ENCODE measurements around the gene R3HDM1.
"Not testable (repeated sequence)": the region's sequence is repeated elsewhere in the genome, so short reads cannot be mapped to it uniquely, and the experiment has no call there.

Gene R3HDM1

GRCh38 chr2:135647836-135648579 lies 116.7 kb downstream of the R3HDM1 start:
- no peak for DNase-seq

DNA sequence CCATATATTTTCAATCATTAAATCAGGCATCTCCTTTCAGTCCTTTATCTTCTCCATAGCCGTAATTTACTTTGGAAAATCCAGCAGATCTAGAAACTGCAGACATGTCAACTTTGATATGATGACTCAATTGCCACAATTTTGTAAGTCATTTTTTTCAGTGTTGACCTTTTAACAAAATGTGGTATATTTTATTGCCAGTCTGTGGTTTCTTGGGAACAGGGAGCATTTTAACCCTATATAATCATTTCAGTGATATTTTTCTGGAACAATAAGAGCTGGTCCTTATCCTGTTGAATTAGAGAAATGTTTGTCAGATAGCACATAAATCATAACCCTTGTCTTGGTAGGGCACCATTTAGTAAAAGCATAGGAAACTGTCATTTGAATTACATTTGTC lies 119.4 kb downstream of the R3HDM1 start:
- no peak for DNase-seq

- DNase-seq: no peak
These were observed 120.4 kb downstream of the R3HDM1 start for GRCh38 chr2:135651717-135652116.

DNA sequence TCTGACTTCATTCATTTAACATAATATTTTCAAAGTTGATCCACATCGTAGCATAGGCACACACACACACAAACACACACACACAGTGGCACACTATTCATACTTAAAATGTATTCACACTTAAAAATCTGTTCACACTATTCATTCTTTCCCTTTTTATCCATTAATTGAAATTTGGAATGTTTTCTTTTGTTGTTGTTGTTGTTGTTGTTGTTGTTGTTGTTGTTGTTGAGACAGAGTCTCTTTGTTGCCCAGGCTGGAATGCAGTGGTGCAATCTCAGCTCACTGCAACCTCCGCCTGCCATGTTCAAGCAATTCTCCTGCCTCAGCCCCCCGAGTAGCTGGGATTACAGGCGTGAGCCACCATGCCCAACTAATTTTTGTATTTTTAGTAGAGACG lies 123.0 kb downstream of the R3HDM1 start:
- not testable (repeated sequence) for DNase-seq

GRCh38 chr2:135657806-135658582 lies 126.7 kb downstream of the R3HDM1 start:
- DNase-seq: no peak

DNA sequence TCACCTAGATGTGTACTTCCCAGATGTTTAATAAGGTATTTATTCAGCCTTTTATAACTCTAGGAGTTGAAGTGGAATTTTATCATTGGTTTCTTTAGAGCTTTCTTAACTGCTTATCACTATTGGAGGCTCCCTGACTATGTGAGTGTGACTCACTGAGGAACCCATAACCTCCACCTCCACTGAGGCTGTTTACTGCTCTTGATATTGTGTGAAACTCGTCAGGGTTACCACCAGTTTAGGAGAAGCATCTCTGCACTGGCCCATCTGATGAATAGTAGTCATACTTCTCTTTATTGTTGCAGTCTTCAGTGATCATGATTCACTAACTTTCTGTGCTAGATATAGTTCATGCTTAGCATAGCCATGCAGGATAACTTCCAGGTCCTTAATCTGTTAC lies 130.8 kb downstream of the R3HDM1 start:
- DNase-seq: no peak

DNA sequence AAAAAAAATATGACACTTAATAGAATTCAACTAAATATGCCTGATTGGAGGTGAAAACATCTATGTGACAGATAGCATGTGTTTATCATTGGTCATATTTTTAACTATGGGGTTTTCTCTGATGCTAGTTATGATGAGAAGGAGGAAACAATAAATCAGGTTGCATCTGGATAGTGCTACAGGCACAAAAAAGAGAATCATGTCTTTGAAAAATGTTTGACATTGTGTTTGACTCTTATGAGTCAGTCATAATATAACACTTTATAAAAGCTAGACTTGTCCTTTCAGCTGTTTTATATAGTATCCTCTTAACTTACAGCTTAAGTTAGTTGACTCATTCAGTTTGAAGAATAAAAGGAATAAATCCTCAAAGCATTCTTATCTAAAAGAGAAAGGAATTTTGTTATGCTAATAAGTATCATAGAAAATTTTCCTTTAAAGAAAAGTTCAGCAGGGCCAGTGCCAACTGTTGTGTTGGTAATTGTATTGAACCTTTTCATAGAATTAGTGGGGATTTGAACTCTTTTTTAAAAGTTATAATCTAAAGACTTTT lies 131.9 kb downstream of the R3HDM1 start:
- DNase-seq: no peak

- DNase-seq: no peak
These were observed 133.4 kb downstream of the R3HDM1 start for GRCh38 chr2:135664623-135665068.

DNA sequence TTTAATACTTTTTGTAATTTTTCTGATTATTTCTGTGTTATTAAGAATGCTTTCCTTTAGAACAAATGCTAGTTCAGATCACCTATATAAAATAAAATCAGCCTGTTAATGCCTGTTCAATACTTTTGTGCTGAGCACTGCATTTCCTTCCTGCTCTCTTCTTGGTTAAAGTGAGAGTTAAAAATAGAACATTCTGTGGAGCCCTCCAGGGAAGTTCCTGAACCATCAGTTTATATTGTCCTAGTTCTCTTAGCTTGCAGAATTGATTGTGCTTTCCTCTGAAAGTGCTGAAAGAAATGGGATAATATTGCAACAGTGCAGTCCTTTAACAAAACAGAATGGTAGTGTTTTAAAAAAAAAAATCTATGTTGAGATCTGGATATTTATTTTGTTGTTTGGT lies 135.8 kb downstream of the R3HDM1 start:
- DNase-seq: no peak

GRCh38 chr2:135674453-135674852 lies 143.2 kb downstream of the R3HDM1 start:
- no peak for DNase-seq

DNA sequence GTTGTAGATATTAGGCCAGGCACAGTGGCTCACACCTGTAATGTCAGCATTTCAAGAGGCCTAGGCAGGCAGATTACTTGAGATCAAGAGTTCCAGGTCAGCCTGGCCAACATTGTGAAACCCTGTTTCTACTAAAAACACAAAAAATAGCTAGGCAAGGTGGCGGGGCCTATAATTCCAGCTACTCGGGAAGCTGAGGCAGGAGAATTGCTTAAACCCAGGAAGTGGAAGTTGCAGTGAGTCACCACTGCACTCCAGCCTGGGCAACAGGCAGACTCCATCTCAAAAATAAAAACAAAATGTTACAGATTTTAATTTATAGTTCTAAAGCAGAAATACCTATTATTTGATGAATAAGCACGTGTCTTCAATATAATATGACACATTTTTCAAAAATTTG lies 144.7 kb downstream of the R3HDM1 start:
- no peak for DNase-seq

DNA sequence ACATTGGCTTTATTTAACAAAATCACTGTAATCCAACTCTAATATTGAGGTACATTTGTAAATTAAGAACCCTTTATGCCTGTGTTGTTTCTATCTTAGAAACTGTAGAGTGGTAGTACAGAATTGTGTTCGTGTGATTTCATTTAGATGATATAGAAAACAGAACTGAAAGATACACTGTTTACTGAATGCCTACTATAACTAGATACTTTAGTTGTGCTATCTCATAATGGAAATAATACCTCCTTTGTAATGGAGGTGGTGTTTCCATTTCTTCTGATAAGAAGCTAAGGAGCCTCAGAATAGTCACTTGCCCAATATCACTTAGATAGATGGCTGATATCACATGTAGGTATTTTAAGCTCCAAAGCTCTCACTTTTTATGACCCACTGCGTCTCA lies 147.8 kb downstream of the R3HDM1 start:
- no peak for DNase-seq

DNA sequence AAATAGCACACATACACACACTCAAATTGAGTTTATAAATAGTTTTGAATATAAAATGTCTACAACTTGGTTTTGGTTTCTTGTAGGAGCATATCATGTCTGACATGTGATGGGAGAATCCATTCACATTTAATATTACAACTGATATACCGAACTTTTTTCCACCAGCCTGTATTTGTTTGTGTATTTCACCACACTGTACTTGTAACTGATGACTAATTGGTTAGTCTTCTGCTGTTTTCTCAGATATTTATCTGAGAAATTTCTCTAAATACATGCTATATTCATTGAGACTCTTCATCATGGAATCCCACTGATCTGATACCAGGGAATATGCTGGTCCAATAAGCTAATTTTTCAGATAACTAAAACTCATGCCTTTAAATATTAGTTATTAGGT lies 154.1 kb downstream of the R3HDM1 start:
- no peak for DNase-seq

- DNase-seq: no peak
These were observed 157.7 kb downstream of the R3HDM1 start for GRCh38 chr2:135688978-135689377.

- no peak for DNase-seq
These were observed 158.4 kb downstream of the R3HDM1 start for GRCh38 chr2:135689679-135690078.

GRCh38 chr2:135694711-135695110 lies 163.4 kb downstream of the R3HDM1 start:
- DNase-seq: no peak

DNA sequence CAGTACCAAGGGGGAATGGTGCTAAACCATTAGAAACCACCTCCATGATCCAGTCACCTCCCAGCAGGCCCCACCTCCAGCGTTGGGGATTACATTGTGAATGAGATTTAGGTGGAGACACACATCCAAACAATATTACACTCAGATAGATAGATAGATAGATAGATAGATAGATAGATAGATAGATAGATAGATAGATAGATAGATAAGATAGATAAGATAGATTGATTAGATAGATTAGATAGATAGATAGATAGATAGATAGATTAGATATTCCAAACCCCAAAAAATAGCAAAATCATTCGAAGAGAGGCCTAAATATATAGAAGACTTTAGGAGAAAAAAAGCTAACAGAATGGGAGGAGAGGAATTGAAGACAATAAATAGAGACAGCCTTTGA lies 167.6 kb downstream of the R3HDM1 start:
- no peak for DNase-seq

- DNase-seq: no peak
These were observed 170.2 kb downstream of the R3HDM1 start for GRCh38 chr2:135701442-135701841.

DNA sequence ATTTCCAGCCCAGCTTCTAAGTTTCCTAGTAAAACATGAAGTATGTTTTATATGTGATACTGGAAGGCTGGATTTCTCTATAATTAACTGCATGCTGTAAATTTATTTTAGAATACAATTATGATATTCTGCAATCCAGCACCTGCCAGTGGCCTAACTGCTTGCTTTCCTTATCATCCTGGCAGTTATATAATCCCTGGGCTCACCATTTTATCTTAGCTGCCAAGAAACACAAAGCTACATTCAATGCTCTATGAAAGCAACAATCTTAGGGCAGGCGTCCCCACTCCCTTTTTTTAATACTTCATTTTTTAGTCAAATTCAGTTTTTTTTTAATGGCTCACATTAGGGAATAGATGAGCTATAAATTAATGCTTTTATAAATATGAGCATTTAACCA lies 172.0 kb downstream of the R3HDM1 start:
- DNase-seq: no peak

GRCh38 chr2:135704075-135704474 lies 172.8 kb downstream of the R3HDM1 start:
- DNase-seq: not testable (repeated sequence)

GRCh38 chr2:135708159-135708558 lies 176.9 kb downstream of the R3HDM1 start:
- no peak for DNase-seq

DNA sequence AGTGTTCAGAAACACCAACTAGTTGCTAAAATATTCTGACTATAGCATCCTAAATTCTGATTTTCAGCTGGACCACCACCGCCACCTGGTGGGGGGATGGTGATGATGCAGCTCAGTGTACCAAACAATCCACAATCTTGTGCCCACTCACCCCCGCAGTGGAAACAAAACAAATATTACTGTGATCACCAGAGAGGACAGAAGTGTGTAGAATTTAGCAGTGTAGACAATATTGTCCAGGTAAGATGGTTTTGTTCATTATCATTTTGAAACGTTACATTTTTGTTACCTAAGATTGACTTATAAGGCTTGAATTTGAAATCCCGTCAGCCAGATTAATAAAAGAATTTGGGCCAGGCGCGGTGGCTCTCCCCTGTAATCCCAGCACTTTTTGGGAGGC lies 178.7 kb downstream of the R3HDM1 start:
- no peak for DNase-seq

GRCh38 chr2:135715086-135715485 lies 183.8 kb downstream of the R3HDM1 start:
- DNase-seq: not testable (repeated sequence)
